HUDEP-2 (cell line): ENCODE measurements around the gene MESP2.
A peak's percentile ranks its signal among the peaks of the same experiment; 100 is the strongest.

Experiments used
- DNase-seq, 76 experiments: peaks; one replicate each; lab custom pipeline; 2025; ENCODE audit not compliant: unreplicated experiment in 76 of 76; lab: John Stamatoyannopoulos, UW

The MESP2 gene

GRCh38 chr15:89812847-89813320 lies 36.8 kb downstream of the MESP2 start:
- DNase-seq, result peak in 1 of 76 experiments; percentile 34

GRCh38 chr15:89813381-89814111 lies 37.4 kb downstream of the MESP2 start:
- peak in 8 of 76 experiments; percentile 8 to 46 (median 20) for DNase-seq

- DNase-seq, result peak in 6 of 76 experiments; percentile 5 to 27 (median 16)
Observed at GRCh38 chr15:89814112-89814742, 38.1 kb downstream of the MESP2 start.

- DNase-seq, result no peak
Observed at GRCh38 chr15:89815769-89816168, 39.6 kb downstream of the MESP2 start.

- no peak for DNase-seq
Observed at GRCh38 chr15:89817701-89818280, 41.7 kb downstream of the MESP2 start.

- DNase-seq, result no peak
Observed at GRCh38 chr15:89818287-89818686, 42.2 kb downstream of the MESP2 start.

- no peak for DNase-seq
Observed at GRCh38 chr15:89820666-89821611, 44.8 kb downstream of the MESP2 start.

GRCh38 chr15:89822026-89822425 lies 45.9 kb downstream of the MESP2 start:
- DNase-seq, result no peak

GRCh38 chr15:89822611-89822950 lies 46.4 kb downstream of the MESP2 start:
- no peak for DNase-seq

GRCh38 chr15:89822951-89823711 lies 47.0 kb downstream of the MESP2 start:
- no peak for DNase-seq

GRCh38 chr15:89823836-89824606 lies 47.9 kb downstream of the MESP2 start:
- DNase-seq, result no peak

GRCh38 chr15:89824607-89824867 lies 48.4 kb downstream of the MESP2 start:
- DNase-seq, result no peak

GRCh38 chr15:89825271-89825940 lies 49.3 kb downstream of the MESP2 start:
- no peak for DNase-seq

- peak in 2 of 76 experiments; percentile 3 to 12 for DNase-seq
Observed at GRCh38 chr15:89826671-89827655, 50.8 kb downstream of the MESP2 start.

GRCh38 chr15:89827829-89828228 lies 51.7 kb downstream of the MESP2 start:
- DNase-seq, result no peak
